ENCODE results near the gene ORM1.

Gene ORM1

DNA sequence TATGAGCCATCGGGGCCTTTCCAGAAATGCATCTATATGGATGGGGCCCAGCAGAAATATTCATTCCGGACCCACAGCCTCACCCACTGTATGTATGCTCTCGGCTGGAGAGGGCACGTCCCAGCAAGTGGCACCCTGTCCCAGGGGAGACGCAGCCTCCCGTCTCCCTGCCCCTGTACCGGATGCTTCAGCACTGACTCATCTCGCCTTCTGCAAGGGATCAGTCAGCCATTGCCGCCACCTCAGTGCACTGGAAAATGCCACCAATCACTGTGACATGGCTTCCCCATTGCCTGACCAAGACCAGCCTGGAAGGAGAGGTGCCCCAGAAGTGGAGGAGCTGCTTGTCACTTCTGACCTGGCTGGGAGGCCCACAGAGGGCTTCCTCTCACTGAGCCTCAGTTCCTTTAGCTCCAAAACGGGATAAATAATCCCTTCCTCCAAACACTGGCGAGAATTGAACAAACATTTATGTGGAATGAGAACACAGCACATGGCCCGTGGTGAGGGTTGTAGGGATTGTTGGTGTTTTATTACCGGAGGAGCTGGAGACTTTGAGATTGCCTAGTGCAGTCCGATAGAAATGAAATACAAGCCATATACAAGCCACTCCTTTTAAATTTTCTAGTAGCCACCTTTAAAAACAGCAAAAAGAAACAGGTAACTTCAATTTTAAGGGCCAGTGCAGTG, 43.9 kb upstream of the ORM1 start:
- ChIA-PET POLR2A (no interaction called here), CTCF (interaction anchor here (0.7 to 2.0 kb wide), 4 partner anchors 11 to 542 kb away, joined by 3 to 10 read pairs (median 4); no protein-coding TSS in a partner anchor)
- 0 out of 2 replicates have a peak, but pooled peaks have one; percentile 23 for TF ChIP-seq OSR2 (tag by site-specific recombination; IDR thresholded peaks at IDR 0.05)
- TF ChIP-seq ZNF624 (tag by site-specific recombination; IDR thresholded peaks at IDR 0.05), result no peak
- H3K4me1 ChIP-seq (ENCODE audit: control insufficient read depth, insufficient read depth, low read length), result no peaks in the 10 kb centered on the region
- peaks cover 0 to 3% of the 10 kb centered on the region in 2 experiments; a peak in 1 of 3 replicates for H3K36me3 ChIP-seq (ENCODE audit: control insufficient read depth in 2 of 2, insufficient read depth in 1 of 2, low read length in 2 of 2)
- no peaks in the 10 kb centered on the region for H3K9me3 ChIP-seq (ENCODE audit: control insufficient read depth, insufficient read depth, low read depth, low read length)
- H3K4me3 ChIP-seq (ENCODE audit: low read depth, low read length), result no peak overlapping the region
- H3K27ac ChIP-seq (ENCODE audit: extremely low read depth, low read depth, low read length), result no peak overlapping the region

DNA sequence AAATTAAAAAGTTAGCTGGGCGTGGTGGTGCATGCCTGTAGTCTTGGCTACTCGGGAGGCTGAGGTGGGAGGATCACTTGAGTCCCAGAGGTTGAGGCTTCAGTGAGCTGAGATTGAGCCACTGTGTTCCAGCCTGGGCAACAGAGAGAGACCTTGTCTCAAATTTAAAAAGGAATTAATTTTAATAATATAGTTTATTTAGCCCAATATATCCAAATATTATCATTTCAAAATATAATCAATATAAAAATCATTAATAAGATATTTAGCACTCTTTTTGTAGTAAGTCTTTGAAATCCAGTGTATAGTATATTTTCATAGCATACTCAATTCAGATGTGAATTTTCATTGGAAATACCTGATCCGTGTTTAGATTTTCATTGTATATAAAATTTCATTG, 43.2 kb upstream of the ORM1 start:
- H3K36me3 ChIP-seq (ENCODE audit: control insufficient read depth in 2 of 2, insufficient read depth in 1 of 2, low read length in 2 of 2), result peaks cover 0 to 4% of the 10 kb centered on the region in 2 experiments; a peak in 1 of 3 replicates
- no peak overlapping the region for H3K27ac ChIP-seq (ENCODE audit: extremely low read depth, low read depth, low read length)

DNA sequence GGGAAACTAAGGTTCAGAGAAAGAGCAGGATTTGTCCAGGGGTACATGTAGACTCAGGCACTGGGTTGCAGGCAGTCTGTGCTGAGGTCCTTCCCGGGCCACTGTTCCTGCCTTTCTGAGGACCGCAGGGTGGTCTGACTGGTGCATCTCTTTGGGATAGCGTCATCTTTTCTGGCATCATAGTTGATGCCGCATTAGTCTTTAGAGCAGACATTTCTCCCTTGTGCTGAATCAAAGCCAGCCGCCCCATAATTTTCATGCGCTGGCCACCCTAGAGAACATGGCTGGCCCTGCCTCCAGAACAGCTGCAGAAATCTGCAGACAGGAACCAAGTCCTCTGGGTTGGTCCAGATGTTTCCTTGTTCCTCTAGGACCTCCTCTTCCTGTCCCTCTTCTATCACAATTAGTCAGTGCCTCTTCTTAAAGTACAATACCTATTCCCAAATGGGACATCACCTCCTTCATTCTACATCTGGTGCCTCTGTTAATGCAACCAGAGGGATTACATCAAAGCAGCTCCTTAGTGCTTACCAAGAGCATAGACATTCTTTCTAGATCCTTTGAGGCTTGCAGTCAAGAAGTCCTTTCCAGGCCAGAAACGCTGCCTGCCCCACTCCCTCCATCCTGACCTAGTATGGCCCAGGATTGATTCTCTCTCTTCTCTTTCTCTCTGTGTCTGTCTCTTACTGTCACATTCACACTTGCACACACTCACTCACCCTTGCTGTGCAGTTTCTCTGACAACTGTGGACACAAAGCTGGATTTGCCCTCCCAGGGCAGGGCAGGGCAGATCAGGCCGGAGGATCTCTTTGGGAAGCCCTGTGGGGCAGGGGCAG, 42.0 kb upstream of the ORM1 start:
- Histone ChIP-seq H3K4me1 (ENCODE audit: control insufficient read depth, insufficient read depth, low read length) (no peaks in the 10 kb centered on the region), H3K4me3 (ENCODE audit: low read depth, low read length) (no peak overlapping the region), H3K36me3 (ENCODE audit: control insufficient read depth in 2 of 2, insufficient read depth in 1 of 2, low read length in 2 of 2) (peaks cover 0 to 8% of the 10 kb centered on the region in 2 experiments; a peak in 1 of 3 replicates), H3K27ac (ENCODE audit: extremely low read depth, low read depth, low read length) (no peak overlapping the region), H3K9me3 (ENCODE audit: control insufficient read depth, insufficient read depth, low read depth, low read length) (no peaks in the 10 kb centered on the region)
- CTCF ChIA-PET, result interaction anchor here (1.2 to 2.6 kb wide), 3 partner anchors 10 to 199 kb away, joined by 4 to 11 read pairs (median 5); no protein-coding TSS in a partner anchor
- POLR2A ChIA-PET, result no interaction called here
- no peak for TF ChIP-seq ZBTB8A (tag by site-specific recombination; IDR thresholded peaks at IDR 0.05)
- no peak for TF ChIP-seq SP2 (tag by site-specific recombination; IDR thresholded peaks at IDR 0.05)
- no peak for TF ChIP-seq ZNF211 (tag by site-specific recombination; IDR thresholded peaks at IDR 0.05; ENCODE audit: low read depth)
- no peak for TF ChIP-seq ZNF423 (tag by site-specific recombination; IDR thresholded peaks at IDR 0.05)
- TF ChIP-seq, protein P1, sequence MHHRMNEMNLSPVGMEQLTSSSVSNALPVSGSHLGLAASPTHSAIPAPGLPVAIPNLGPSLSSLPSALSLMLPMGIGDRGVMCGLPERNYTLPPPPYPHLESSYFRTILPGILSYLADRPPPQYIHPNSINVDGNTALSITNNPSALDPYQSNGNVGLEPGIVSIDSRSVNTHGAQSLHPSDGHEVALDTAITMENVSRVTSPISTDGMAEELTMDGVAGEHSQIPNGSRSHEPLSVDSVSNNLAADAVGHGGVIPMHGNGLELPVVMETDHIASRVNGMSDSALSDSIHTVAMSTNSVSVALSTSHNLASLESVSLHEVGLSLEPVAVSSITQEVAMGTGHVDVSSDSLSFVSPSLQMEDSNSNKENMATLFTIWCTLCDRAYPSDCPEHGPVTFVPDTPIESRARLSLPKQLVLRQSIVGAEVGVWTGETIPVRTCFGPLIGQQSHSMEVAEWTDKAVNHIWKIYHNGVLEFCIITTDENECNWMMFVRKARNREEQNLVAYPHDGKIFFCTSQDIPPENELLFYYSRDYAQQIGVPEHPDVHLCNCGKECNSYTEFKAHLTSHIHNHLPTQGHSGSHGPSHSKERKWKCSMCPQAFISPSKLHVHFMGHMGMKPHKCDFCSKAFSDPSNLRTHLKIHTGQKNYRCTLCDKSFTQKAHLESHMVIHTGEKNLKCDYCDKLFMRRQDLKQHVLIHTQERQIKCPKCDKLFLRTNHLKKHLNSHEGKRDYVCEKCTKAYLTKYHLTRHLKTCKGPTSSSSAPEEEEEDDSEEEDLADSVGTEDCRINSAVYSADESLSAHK (tag by site-specific recombination; IDR thresholded peaks at IDR 0.05), result no peak
- TF ChIP-seq, protein P2, sequence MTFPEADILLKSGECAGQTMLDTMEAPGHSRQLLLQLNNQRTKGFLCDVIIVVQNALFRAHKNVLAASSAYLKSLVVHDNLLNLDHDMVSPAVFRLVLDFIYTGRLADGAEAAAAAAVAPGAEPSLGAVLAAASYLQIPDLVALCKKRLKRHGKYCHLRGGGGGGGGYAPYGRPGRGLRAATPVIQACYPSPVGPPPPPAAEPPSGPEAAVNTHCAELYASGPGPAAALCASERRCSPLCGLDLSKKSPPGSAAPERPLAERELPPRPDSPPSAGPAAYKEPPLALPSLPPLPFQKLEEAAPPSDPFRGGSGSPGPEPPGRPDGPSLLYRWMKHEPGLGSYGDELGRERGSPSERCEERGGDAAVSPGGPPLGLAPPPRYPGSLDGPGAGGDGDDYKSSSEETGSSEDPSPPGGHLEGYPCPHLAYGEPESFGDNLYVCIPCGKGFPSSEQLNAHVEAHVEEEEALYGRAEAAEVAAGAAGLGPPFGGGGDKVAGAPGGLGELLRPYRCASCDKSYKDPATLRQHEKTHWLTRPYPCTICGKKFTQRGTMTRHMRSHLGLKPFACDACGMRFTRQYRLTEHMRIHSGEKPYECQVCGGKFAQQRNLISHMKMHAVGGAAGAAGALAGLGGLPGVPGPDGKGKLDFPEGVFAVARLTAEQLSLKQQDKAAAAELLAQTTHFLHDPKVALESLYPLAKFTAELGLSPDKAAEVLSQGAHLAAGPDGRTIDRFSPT (tag by site-specific recombination; IDR thresholded peaks at IDR 0.05), result no peak
- no peak for TF ChIP-seq ZNF146 (tag by site-specific recombination; IDR thresholded peaks at IDR 0.05)
- TF ChIP-seq ZNF335 (tag by site-specific recombination; conservative IDR thresholded peaks at IDR 0.05), result no peak
- TF ChIP-seq, protein P3, sequence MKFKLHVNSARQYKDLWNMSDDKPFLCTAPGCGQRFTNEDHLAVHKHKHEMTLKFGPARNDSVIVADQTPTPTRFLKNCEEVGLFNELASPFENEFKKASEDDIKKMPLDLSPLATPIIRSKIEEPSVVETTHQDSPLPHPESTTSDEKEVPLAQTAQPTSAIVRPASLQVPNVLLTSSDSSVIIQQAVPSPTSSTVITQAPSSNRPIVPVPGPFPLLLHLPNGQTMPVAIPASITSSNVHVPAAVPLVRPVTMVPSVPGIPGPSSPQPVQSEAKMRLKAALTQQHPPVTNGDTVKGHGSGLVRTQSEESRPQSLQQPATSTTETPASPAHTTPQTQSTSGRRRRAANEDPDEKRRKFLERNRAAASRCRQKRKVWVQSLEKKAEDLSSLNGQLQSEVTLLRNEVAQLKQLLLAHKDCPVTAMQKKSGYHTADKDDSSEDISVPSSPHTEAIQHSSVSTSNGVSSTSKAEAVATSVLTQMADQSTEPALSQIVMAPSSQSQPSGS (tag by site-specific recombination; IDR thresholded peaks at IDR 0.05; ENCODE audit: low read depth), result no peak
- no peak for TF ChIP-seq ZNF654 (tag by site-specific recombination; IDR thresholded peaks at IDR 0.05; ENCODE audit: low read depth)
- no peak for TF ChIP-seq SETDB1 (IDR thresholded peaks at IDR 0.05; ENCODE audit: insufficient read length, low read length)
- TF ChIP-seq ZNF48 (tag by site-specific recombination; IDR thresholded peaks at IDR 0.05), result no peak

More for the DNA sequence above, 43.2 kb upstream of the ORM1 start:
- CTCF ChIA-PET, result interaction anchor here (0.7 to 2.0 kb wide), 6 partner anchors 11 to 542 kb away, joined by 3 to 10 read pairs (median 4); no protein-coding TSS in a partner anchor
- H3K4me3 ChIP-seq (ENCODE audit: low read depth, low read length), result no peak overlapping the region
- no peaks in the 10 kb centered on the region for H3K4me1 ChIP-seq (ENCODE audit: control insufficient read depth, insufficient read depth, low read length)
- TF ChIP-seq, protein P4, sequence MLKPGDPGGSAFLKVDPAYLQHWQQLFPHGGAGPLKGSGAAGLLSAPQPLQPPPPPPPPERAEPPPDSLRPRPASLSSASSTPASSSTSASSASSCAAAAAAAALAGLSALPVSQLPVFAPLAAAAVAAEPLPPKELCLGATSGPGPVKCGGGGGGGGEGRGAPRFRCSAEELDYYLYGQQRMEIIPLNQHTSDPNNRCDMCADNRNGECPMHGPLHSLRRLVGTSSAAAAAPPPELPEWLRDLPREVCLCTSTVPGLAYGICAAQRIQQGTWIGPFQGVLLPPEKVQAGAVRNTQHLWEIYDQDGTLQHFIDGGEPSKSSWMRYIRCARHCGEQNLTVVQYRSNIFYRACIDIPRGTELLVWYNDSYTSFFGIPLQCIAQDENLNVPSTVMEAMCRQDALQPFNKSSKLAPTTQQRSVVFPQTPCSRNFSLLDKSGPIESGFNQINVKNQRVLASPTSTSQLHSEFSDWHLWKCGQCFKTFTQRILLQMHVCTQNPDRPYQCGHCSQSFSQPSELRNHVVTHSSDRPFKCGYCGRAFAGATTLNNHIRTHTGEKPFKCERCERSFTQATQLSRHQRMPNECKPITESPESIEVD (tag by site-specific recombination; IDR thresholded peaks at IDR 0.05), result no peak
- TF ChIP-seq, protein P1 (tag by site-specific recombination; IDR thresholded peaks at IDR 0.05), result no peak
- TF ChIP-seq TCF7L2 (IDR thresholded peaks at IDR 0.05; ENCODE audit: borderline replicate concordance, low read depth, low read length), result no peak
- no peaks in the 10 kb centered on the region for H3K9me3 ChIP-seq (ENCODE audit: control insufficient read depth, insufficient read depth, low read depth, low read length)
- POLR2A ChIA-PET, result no interaction called here

Measured in HEK293 (cell line).